SK-N-SH (cell line): ENCODE measurements around the gene PLXNA4. TPM values are rescaled to one million over a fixed set of nuclear protein-coding genes. Genes with fewer than 3 reads are reported as not detected.

ENCODE experiments used
- CTCF ChIA-PET: fragments of 300-600, 350-600 bp; formaldehyde crosslinking; extraction: SDS; loops from one replicate; lab custom pipeline; 2021; lab: Yijun Ruan, JAX
- POLR2A ChIA-PET: fragments of 350-600 bp; sonication (Branson Sonifier 250); formaldehyde crosslinking; extraction: SDS; loops from one replicate; lab custom pipeline; 2020; ENCODE audit warnings: antibody characterized with exemption, inconsistent platforms; lab: Yijun Ruan, JAX
- DNase-seq: peaks from one replicate; pipeline ENCODE4 v3.0.0; 2012
- H2AFZ ChIP-seq: fragments of 200-600 bp; sonication (generic); 2 replicates; pipeline ENCODE4 v1.8.1; 2016; ENCODE audit warnings: antibody characterized with exemption, mild to moderate bottlenecking, low read depth
- H3F3A ChIP-seq: fragments of 200-600 bp; sonication (generic); replicated peaks from 2 replicates; pipeline ENCODE3; 2016; ENCODE audit warnings: antibody characterized with exemption, mild to moderate bottlenecking; ENCODE audit not compliant: insufficient read depth
- H3K27ac ChIP-seq, 2 experiments: fragments of 200-500 bp in 1 of 2; fragments of 200-600 bp in 1 of 2; sonication (Bioruptor generic) in 1 of 2; sonication (generic), shearing (Covaris generic) in 1 of 2; 2 replicates each; pipeline versions ENCODE4 v1.5.1 to v1.6.1; 2014 to 2016; ENCODE audit warnings: low read depth in 2 of 2, inconsistent platforms in 1 of 2, low read length in 1 of 2, mild to moderate bottlenecking in 1 of 2, mixed read lengths in 1 of 2
- H3K27me3 ChIP-seq: fragments of 200-600 bp; sonication (generic), shearing (Covaris generic); 2 replicates; pipeline ENCODE4 v1.6.1; 2016; ENCODE audit warnings: mixed run types; ENCODE audit not compliant: insufficient read depth
- H3K36me3 ChIP-seq, 2 experiments: fragments of 200-500 bp in 1 of 2; fragments of 200-600 bp in 1 of 2; sonication (Bioruptor generic) in 1 of 2; sonication (generic) in 1 of 2; replicated peaks in 1 of 2; 2 replicates each; pipeline versions ENCODE3 to v1.5.1; 2014 to 2016; ENCODE audit warnings: low read length in 1 of 2, mild to moderate bottlenecking in 1 of 2; ENCODE audit not compliant: insufficient read depth in 2 of 2, control insufficient read depth in 1 of 2
- H3K4me1 ChIP-seq, 2 experiments: fragments of 200-500 bp in 1 of 2; fragments of 200-600 bp in 1 of 2; sonication (Bioruptor generic) in 1 of 2; sonication (generic), shearing (Covaris generic) in 1 of 2; 2 replicates each; pipeline versions ENCODE4 v1.5.1 to v1.6.1; 2014 to 2016; ENCODE audit warnings: low read depth in 1 of 2, low read length in 1 of 2, mixed run types in 1 of 2; ENCODE audit not compliant: insufficient read depth in 2 of 2, control insufficient read depth in 1 of 2
- H3K4me2 ChIP-seq: fragments of 200-600 bp; sonication (generic), shearing (Covaris generic); 2 replicates; pipeline ENCODE4 v1.6.1; 2017; ENCODE audit warnings: mixed run types
- H3K4me3 ChIP-seq, 2 experiments: fragments of 200-500 bp in 1 of 2; fragments of 200-600 bp in 1 of 2; sonication (Bioruptor generic) in 1 of 2; sonication (generic), shearing (Covaris generic) in 1 of 2; 2 replicates each; pipeline versions ENCODE4 v1.5.1 to v1.8.1; 2014 to 2016; ENCODE audit warnings: low read depth in 2 of 2, inconsistent platforms in 1 of 2, low read length in 1 of 2, mild to moderate bottlenecking in 1 of 2, mixed read lengths in 1 of 2, moderate library complexity in 1 of 2
- H3K79me2 ChIP-seq: fragments of 200-600 bp; sonication (generic); 2 replicates; pipeline ENCODE4 v1.8.1; 2017; ENCODE audit warnings: mild to moderate bottlenecking; ENCODE audit not compliant: insufficient read depth
- H3K9ac ChIP-seq: fragments of 200-600 bp; sonication (generic); 2 replicates; pipeline ENCODE4 v1.6.1; 2017; ENCODE audit warnings: mixed run types
- H3K9me2 ChIP-seq: fragments of 200-600 bp; sonication (generic); 2 replicates; pipeline ENCODE4 v1.6.1; 2017; ENCODE audit warnings: mixed run types
- H3K9me3 ChIP-seq: fragments of 200-600 bp; sonication (generic); 2 replicates; pipeline ENCODE4 v1.6.1; 2017; ENCODE audit warnings: mixed run types, mild to moderate bottlenecking, moderate library complexity
- H4K20me1 ChIP-seq: fragments of 200-600 bp; sonication (generic); 2 replicates; pipeline ENCODE4 v1.6.1; 2017; ENCODE audit warnings: mild to moderate bottlenecking, mixed run types; ENCODE audit not compliant: insufficient read depth
- CHD2 ChIP-seq: fragments of 150-350 bp; IDR thresholded peaks from 2 replicates; pipeline ENCODE4 v1.6.1; 2018; ENCODE audit warnings: low read length; ENCODE audit not compliant: partially characterized antibody
- EP300 ChIP-seq, 2 experiments: IDR thresholded peaks; 2 replicates each; pipeline versions ENCODE4 v1.4.0 to v1.6.1; 2012; ENCODE audit warnings: borderline replicate concordance in 1 of 2, low read depth in 1 of 2, low read length in 1 of 2
- FOXJ3 ChIP-seq: sonication (generic); formaldehyde crosslinking; IDR thresholded peaks from 2 replicates; pipeline ENCODE4 v1.5.1; 2020; ENCODE audit warnings: mild to moderate bottlenecking, missing genetic modification reagents
- GABPA ChIP-seq: IDR thresholded peaks from 2 replicates; pipeline ENCODE4 v1.4.0; 2012; ENCODE audit warnings: low read depth, mild to moderate bottlenecking
- MXI1 ChIP-seq: IDR thresholded peaks from 2 replicates; pipeline ENCODE4 v1.6.1; 2012; ENCODE audit warnings: mild to moderate bottlenecking, low read depth, low read length, improper control_type of control experiment
- POLR2AphosphoS5 ChIP-seq: IDR thresholded peaks from 2 replicates; pipeline ENCODE4 v1.6.1; 2012; ENCODE audit warnings: low read depth, low read length
- RAD21 ChIP-seq: IDR thresholded peaks from 2 replicates; pipeline ENCODE4 v1.6.1; 2012; ENCODE audit warnings: mild to moderate bottlenecking, low read length
- RCOR1 ChIP-seq: fragments of 150-350 bp; IDR thresholded peaks from 2 replicates; pipeline ENCODE4 v1.6.1; 2017; ENCODE audit warnings: antibody characterized with exemption, low read length
- TAF1 ChIP-seq: IDR thresholded peaks from 2 replicates; pipeline ENCODE4 v1.6.1; 2012; ENCODE audit warnings: low read depth, mild to moderate bottlenecking, low read length, moderate library complexity, borderline replicate concordance
- TEAD4 ChIP-seq: IDR thresholded peaks from 2 replicates; pipeline ENCODE4 v1.4.0; 2012; ENCODE audit warnings: mild to moderate bottlenecking, borderline replicate concordance; ENCODE audit not compliant: insufficient read depth
- ZBTB33 ChIP-seq: IDR thresholded peaks from 2 replicates; pipeline ENCODE4 v1.4.0; 2012; ENCODE audit warnings: low read depth, borderline replicate concordance
- WGBS: methylation state at CpG from one replicate; pipeline ENCODE4 v1.1.6; 2017; ENCODE audit warnings: low lambda C conversion rate; 5-methylcytosine and 5-hydroxymethylcytosine counted together
- polyA plus RNA-seq, 3 experiments: library from polyadenylated mRNA; depleted of rRNA; stranded (reverse); fragments of >200 nt; gene quantifications; 2 replicates each; pipeline ENCODE4 v1.2.3, GENCODE V29; 2012

PLXNA4 gene
- polyA plus RNA-seq, 1 of the 3 experiments (the other 2 are of a cell fraction): 2.4 TPM

DNA sequence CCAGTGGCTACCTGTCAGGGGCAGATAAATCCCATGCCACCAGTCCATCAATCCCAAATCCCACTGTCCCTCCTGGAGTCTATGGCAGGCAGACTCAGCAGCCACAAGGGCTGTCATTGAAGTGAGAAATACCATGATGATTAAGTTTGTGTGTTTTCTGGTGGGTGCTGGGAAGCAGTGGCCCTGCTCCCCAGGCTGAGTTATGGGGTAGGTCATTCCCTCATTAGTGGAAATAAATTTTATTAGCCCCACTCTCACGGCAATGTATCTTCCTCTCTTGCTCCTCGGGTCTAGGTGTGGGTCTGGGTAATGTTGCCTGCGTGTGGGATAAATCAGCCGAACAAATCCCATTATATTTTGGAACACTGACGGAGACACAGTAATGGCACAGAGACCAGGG is 76.8 kb downstream of the PLXNA4 start:
- H3K36me3 ChIP-seq: no peaks in the 10 kb centered on the region
- H3F3A ChIP-seq: no peaks in the 10 kb centered on the region
- DNase-seq: peak; percentile 39
- 0 out of 2 replicates have a peak, but pooled peaks have one; percentile 7 for TF ChIP-seq RAD21
- no peak; a peak in 1 of 4 replicates for TF ChIP-seq EP300 (IDR thresholded peaks at IDR 0.05; ENCODE audit: borderline replicate concordance in 1 of 2, low read depth in 1 of 2, low read length in 1 of 2)
- TF ChIP-seq GABPA: no peak
- TF ChIP-seq FOXJ3 (CRISPR knock-in tag): 0 out of 2 replicates have a peak, but pooled peaks have one; percentile 65
- no peak for TF ChIP-seq RCOR1
- peak; percentile 62 for TF ChIP-seq CHD2
- TF ChIP-seq, all 33 proteins: peak for 3
- no peaks in the 10 kb centered on the region for H3K9me2 ChIP-seq
- peak overlapping the region in 1 of 2 experiments; percentile 77; a peak in 2 of 4 replicates for H3K27ac ChIP-seq
- H3K4me1 ChIP-seq: peaks cover 0 to 71% of the 10 kb centered on the region in 2 experiments; a peak in 2 of 4 replicates
- no peaks in the 10 kb centered on the region; the same call in 1 of the 2 replicates for H4K20me1 ChIP-seq
- CTCF ChIA-PET: interaction anchor here (1.0 to 3.2 kb wide), 9 partner anchors 11 to 181 kb away, joined by 3 to 14 read pairs (median 5); no protein-coding TSS in a partner anchor
- no peak overlapping the region for H3K4me2 ChIP-seq
- POLR2A ChIA-PET: no interaction called here
- H3K27me3 ChIP-seq: no peaks in the 10 kb centered on the region
- H3K79me2 ChIP-seq: no peaks in the 10 kb centered on the region
- H3K9me3 ChIP-seq: no peaks in the 10 kb centered on the region
- no peak overlapping the region for H3K9ac ChIP-seq
- WGBS: 52% methylated on average over 5 of the region's 5 CpGs
- H2AFZ ChIP-seq: no peak overlapping the region
- H3K4me3 ChIP-seq: no peak overlapping the region

- CTCF ChIA-PET: interaction anchor here (0.8 to 3.2 kb wide), 9 partner anchors 11 to 181 kb away, joined by 3 to 14 read pairs (median 5); no protein-coding TSS in a partner anchor
- Histone ChIP-seq H3K4me2 (no peak overlapping the region), H2AFZ (no peak overlapping the region), H3K4me1 (peaks cover 0 to 71% of the 10 kb centered on the region in 2 experiments; a peak in 2 of 4 replicates), H3F3A (no peaks in the 10 kb centered on the region), H3K9me2 (no peaks in the 10 kb centered on the region), H3K9me3 (no peaks in the 10 kb centered on the region), H3K36me3 (no peaks in the 10 kb centered on the region), H3K27ac (peak overlapping the region in 1 of 2 experiments; percentile 77; a peak in 2 of 4 replicates), H3K79me2 (no peaks in the 10 kb centered on the region), H3K27me3 (no peaks in the 10 kb centered on the region), H3K4me3 (no peak overlapping the region), H3K9ac (no peak overlapping the region), H4K20me1 (no peaks in the 10 kb centered on the region; the same call in 1 of the 2 replicates)
- 42% methylated on average over 2 of the region's 3 CpGs for WGBS
- DNase-seq: peak; percentile 67
- POLR2A ChIA-PET: no interaction called here
- TF ChIP-seq RCOR1 (peak; percentile 8; the same call in 1 of the 2 replicates), MXI1 (peak; percentile 69), POLR2AphosphoS5 (no peak), TAF1 (no peak), TEAD4 (no peak)
- TF ChIP-seq, all 33 proteins: peak for 2
Measured at GRCh38 chr7:132499065-132499464, 77.2 kb downstream of the PLXNA4 start.

DNA sequence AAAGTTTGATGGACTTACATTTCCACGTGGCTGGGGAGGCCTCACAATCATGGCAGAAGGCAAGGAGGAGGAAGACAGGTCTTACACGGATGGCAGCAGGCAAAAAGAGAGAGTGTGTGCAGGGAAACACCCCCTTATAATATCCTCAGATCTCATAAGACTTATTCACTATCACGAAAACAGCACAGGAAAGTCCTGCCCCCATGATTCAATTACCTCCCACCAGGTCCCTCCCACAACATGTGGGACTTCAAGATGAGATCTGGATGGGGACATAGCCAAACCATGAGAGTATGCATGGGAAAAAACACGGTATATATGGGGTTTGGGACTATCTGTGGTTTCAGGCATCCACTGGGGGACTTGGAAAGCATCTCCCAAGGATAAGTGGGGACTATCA is 78.0 kb downstream of the PLXNA4 start:
- no peak overlapping the region for H2AFZ ChIP-seq
- no peaks in the 10 kb centered on the region for H3K36me3 ChIP-seq
- no peak for DNase-seq
- H3K9me2 ChIP-seq: no peaks in the 10 kb centered on the region
- no peaks in the 10 kb centered on the region; the same call in 1 of the 2 replicates for H4K20me1 ChIP-seq
- ChIA-PET POLR2A (no interaction called here), CTCF (interaction anchor here (0.8 to 3.2 kb wide), 5 partner anchors 21 to 180 kb away, joined by 3 to 14 read pairs (median 5); no protein-coding TSS in a partner anchor)
- no peaks in the 10 kb centered on the region for H3K27me3 ChIP-seq
- no peaks in the 10 kb centered on the region for H3K9me3 ChIP-seq
- no peak for TF ChIP-seq RCOR1
- no peak for TF ChIP-seq EP300 (IDR thresholded peaks at IDR 0.05; ENCODE audit: borderline replicate concordance in 1 of 2, low read depth in 1 of 2, low read length in 1 of 2)
- TF ChIP-seq ZBTB33: no peak
- H3K4me2 ChIP-seq: no peak overlapping the region
- H3K4me3 ChIP-seq: no peak overlapping the region
- H3K79me2 ChIP-seq: no peaks in the 10 kb centered on the region
- no peak overlapping the region for H3K9ac ChIP-seq
- WGBS: 21% methylated on average over 4 of the region's 4 CpGs
- H3F3A ChIP-seq: no peaks in the 10 kb centered on the region
- H3K4me1 ChIP-seq: peaks cover 0 to 67% of the 10 kb centered on the region in 2 experiments; a peak in 2 of 4 replicates
- H3K27ac ChIP-seq: peak overlapping the region in 1 of 2 experiments; percentile 77; a peak in 2 of 4 replicates
